Nephron (organoid): ENCODE results near the gene KLHL13.

Source experiments
- H3K27ac Mint-ChIP-seq, 3 experiments: 2 replicates each; pipeline ENCODE4 v1.8.0; 2020; ENCODE audit warnings: mixed read lengths in 3 of 3, mild to moderate bottlenecking in 2 of 3, moderate library complexity in 1 of 3
- H3K27me3 Mint-ChIP-seq: 2 replicates; pipeline ENCODE4 v1.8.0; 2021; ENCODE audit warnings: low read depth, mild to moderate bottlenecking, moderate library complexity, mixed read lengths
- H3K36me3 Mint-ChIP-seq: 2 replicates; pipeline ENCODE4 v1.8.0; 2020; ENCODE audit warnings: low read depth, mixed read lengths
- H3K4me1 Mint-ChIP-seq: 2 replicates; pipeline ENCODE4 v1.8.0; 2020; ENCODE audit warnings: mixed read lengths
- H3K4me3 Mint-ChIP-seq, 3 experiments: 2 replicates each; pipeline ENCODE4 v1.8.0; 2020; ENCODE audit warnings: mild to moderate bottlenecking in 3 of 3, mixed read lengths in 3 of 3, moderate library complexity in 2 of 3
- H3K9me3 Mint-ChIP-seq: 2 replicates; pipeline ENCODE4 v1.8.0; 2020; ENCODE audit warnings: mixed read lengths
- TF ChIP-seq, protein P1 (sequence below), 3 experiments: fragments of 200-600 bp; sonication (generic); IDR thresholded peaks; one replicate each; pipeline ENCODE4 v1.5.0; 2021; ENCODE audit warnings: antibody characterized with exemption in 3 of 3; ENCODE audit not compliant: unreplicated experiment in 3 of 3

The KLHL13 gene

DNA sequence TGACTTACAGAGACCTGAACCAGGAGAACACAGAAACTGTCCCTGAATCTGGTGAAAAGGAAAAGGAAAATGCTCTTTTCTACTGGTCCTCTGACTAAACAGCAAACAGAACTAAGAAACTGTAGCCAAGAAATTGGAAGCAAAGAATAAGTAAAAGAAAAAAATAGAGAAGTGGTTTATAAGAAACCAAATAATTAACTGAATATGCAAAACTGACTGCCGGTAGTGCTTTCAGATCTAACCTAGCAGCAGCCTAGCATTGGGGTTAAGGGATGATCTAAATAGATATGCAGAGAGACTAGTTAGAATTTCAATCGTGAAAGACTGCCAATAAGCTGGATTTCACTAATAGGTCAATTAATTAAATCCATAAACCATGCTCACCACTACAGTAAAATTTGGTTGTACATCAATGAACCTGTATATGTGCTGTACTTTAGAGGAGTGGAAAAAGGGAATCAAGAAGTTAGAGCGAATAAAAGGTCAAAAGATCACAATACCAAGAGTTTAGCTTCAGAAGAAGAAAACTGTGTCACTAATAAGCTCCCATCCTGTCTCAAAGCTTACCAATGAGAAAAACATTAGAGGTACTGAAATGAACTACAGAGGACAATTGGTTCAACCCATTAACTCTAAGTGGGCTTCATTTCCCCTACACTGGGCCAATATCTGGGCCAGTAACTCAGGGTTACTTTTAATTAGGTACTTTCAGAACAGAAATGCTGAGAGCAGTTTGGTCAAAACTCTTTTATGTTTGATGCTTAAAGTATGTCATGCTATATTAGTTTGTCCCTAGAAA lies 53.6 kb downstream of the KLHL13 start:
- H3K36me3 Mint-ChIP-seq, result no peaks in the 10 kb centered on the region
- peaks cover 10% of the 10 kb centered on the region for H3K4me1 Mint-ChIP-seq
- no peak overlapping the region for H3K27ac Mint-ChIP-seq
- no peaks in the 10 kb centered on the region for H3K27me3 Mint-ChIP-seq
- peaks cover 4% of the 10 kb centered on the region for H3K9me3 Mint-ChIP-seq
- TF ChIP-seq, protein P1, sequence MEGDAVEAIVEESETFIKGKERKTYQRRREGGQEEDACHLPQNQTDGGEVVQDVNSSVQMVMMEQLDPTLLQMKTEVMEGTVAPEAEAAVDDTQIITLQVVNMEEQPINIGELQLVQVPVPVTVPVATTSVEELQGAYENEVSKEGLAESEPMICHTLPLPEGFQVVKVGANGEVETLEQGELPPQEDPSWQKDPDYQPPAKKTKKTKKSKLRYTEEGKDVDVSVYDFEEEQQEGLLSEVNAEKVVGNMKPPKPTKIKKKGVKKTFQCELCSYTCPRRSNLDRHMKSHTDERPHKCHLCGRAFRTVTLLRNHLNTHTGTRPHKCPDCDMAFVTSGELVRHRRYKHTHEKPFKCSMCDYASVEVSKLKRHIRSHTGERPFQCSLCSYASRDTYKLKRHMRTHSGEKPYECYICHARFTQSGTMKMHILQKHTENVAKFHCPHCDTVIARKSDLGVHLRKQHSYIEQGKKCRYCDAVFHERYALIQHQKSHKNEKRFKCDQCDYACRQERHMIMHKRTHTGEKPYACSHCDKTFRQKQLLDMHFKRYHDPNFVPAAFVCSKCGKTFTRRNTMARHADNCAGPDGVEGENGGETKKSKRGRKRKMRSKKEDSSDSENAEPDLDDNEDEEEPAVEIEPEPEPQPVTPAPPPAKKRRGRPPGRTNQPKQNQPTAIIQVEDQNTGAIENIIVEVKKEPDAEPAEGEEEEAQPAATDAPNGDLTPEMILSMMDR (IDR thresholded peaks at IDR 0.05; ENCODE audit: unreplicated experiment in 3 of 3), result no peak
- no peak overlapping the region for H3K4me3 Mint-ChIP-seq

DNA sequence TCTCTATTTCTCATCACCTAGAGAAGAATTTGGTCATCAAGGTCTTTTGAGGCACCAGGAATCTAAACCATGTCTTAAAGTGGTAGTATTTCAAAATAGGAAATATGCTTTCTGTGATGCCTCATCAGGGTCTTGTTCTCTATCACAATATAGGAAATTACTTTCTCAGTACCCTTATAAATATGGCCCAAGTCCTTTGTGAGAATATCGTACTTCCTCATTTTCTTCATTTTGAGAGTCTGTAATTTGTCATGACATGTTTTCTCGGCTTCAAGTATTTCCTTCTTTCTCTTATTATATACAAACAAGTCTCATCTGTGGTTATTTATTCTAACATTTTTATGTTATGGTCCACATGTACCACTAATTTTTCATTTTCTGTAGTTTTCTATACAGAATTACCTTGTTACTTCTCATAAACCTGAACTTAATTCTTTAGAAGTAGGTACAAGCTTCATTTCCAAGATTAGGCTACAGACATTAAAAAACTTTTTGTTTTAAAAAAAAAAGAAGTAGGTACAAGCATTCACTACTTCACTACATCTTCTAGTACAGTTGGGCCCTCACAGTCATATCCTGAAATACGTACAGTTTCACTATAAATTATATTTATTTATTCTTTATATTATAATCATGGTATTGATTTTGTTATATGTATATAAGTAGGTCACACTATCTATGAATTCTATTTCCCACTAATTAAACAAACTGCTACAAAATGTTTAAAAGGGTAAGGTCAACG lies 54.4 kb downstream of the KLHL13 start:
- H3K9me3 Mint-ChIP-seq, result peaks cover 4% of the 10 kb centered on the region
- peaks cover 10% of the 10 kb centered on the region for H3K4me1 Mint-ChIP-seq
- no peaks in the 10 kb centered on the region for H3K36me3 Mint-ChIP-seq
- TF ChIP-seq, protein P1 (IDR thresholded peaks at IDR 0.05; ENCODE audit: unreplicated experiment in 3 of 3), result no peak
- H3K27me3 Mint-ChIP-seq, result no peaks in the 10 kb centered on the region
- no peak overlapping the region for H3K27ac Mint-ChIP-seq
- no peak overlapping the region for H3K4me3 Mint-ChIP-seq

DNA sequence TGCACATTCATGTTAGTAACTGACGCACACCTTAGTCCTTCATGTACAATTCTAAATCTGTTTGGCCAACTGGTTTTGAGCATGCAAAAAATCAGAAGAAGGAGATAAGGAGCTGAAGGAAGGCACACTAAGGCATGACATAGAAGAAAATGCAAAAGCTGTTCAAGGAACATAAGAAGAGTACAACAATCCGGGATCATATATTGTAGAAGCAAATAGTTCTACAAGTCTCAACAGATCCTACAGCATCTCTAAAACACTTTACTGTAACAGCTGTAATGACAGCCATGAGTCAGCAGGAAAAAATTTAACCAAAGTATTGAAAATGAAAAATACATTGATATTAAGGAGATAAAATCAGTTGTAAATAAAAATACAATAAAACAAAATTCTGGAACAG lies 57.7 kb downstream of the KLHL13 start:
- H3K27ac Mint-ChIP-seq, result no peak overlapping the region
- H3K9me3 Mint-ChIP-seq, result peaks cover 4% of the 10 kb centered on the region
- H3K4me3 Mint-ChIP-seq, result no peak overlapping the region
- H3K36me3 Mint-ChIP-seq, result no peaks in the 10 kb centered on the region
- H3K27me3 Mint-ChIP-seq, result no peaks in the 10 kb centered on the region
- peaks cover 10% of the 10 kb centered on the region for H3K4me1 Mint-ChIP-seq
- TF ChIP-seq, protein P1 (IDR thresholded peaks at IDR 0.05; ENCODE audit: unreplicated experiment in 3 of 3), result no peak

DNA sequence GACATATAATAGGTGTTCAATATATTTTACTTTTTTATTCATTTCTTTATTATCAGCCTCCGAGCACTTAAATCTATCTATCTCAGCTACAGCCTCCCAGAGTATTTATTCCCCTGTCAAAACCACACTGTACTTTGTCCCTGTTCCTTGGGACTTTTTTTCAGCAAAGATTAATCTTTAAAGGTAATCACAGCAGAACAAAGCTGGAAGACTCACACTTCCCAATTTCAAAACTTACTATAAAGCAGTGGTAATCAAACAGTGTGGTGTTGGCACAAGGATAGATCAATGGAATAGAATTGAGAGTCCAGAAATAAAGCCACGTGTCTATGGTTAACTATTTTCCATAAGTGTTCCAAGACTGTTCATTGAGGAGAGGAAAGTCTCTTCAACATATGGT lies 59.7 kb downstream of the KLHL13 start:
- Mint-ChIP-seq H3K27me3 (no peaks in the 10 kb centered on the region), H3K27ac (no peak overlapping the region), H3K9me3 (peaks cover 4% of the 10 kb centered on the region), H3K4me1 (peaks cover 5% of the 10 kb centered on the region), H3K4me3 (no peak overlapping the region), H3K36me3 (peaks cover 2% of the 10 kb centered on the region)
- TF ChIP-seq, protein P1 (IDR thresholded peaks at IDR 0.05; ENCODE audit: unreplicated experiment in 3 of 3), result no peak

DNA sequence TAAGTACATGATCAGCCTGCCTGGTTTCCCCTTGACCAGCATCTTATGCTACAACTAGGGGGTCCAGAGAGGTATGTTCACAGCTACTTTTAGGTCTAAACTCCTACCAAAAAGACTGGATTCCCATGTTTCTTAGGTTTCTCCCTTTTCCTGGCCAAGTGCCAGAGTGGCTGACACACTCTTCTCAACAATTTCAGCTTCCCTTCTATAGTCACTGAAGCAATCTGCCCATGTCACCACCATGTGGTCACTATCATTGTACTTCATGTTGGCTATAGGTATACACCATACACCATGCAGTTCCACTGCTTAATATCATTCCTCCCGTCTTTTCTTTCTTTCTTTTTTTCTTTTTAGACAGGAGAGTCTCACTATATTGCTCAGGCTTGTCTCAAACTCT lies 66.9 kb downstream of the KLHL13 start:
- Mint-ChIP-seq H3K9me3 (peaks cover 8% of the 10 kb centered on the region), H3K27ac (peak overlapping the region; percentile 40 to 81 (median 48)), H3K4me1 (no peaks in the 10 kb centered on the region), H3K27me3 (no peaks in the 10 kb centered on the region), H3K36me3 (peaks cover 12% of the 10 kb centered on the region), H3K4me3 (no peak overlapping the region)
- TF ChIP-seq, protein P1 (IDR thresholded peaks at IDR 0.05; ENCODE audit: unreplicated experiment in 3 of 3), result no peak
